Eye (tissue), 1 donor: Measurements from ENCODE around the gene CLBA1.

ENCODE experiments used
- DNase-seq: peaks from one replicate; pipeline ENCODE4 v3.0.0-alpha.2; 2015

The CLBA1 gene

DNA sequence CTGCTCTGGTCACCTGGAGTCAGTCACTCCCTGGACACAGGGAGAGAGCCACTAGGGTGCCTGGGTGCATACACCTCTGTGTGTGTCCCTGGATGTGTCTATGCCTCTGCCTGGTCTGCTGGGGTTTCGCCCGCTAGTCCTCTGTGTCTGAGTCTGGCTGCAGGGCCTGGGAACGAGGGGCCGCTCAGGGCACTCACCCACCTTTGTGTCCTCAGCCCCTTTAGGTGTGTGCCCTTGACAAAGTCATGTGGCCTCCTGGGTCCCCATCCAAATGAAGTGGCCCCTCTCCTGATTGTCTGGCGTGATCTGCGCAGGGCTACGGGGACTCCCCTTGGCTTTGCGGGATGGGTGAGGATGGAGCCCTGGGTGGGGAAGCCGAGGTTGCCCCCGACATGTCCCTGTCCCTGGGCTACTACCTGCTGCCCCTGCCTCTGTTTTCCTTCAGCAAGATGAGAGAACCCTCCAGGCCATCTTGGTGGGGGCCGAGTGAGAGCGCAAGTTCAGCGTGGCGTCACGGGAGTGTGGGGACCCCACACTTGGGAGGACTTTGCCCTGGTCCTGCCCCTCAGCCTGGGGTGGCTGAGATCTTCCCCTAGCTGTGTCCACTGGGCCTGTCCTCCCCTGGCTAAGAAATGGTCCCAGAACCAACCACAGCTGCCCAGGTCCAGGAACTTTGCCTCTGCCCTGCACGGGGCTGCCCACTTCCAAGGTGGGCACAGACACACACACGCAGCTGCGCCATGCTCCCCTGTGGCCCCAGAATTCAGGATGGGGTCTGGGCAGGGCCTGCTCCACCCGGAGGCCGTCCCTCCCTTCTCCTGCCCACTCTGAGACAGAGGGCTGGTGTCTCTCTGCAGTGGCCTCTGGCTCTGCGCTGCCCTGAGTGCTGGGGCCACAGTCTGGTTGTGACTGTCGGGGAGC, 4.7 kb upstream of the CLBA1 start:
- no peak for DNase-seq

DNA sequence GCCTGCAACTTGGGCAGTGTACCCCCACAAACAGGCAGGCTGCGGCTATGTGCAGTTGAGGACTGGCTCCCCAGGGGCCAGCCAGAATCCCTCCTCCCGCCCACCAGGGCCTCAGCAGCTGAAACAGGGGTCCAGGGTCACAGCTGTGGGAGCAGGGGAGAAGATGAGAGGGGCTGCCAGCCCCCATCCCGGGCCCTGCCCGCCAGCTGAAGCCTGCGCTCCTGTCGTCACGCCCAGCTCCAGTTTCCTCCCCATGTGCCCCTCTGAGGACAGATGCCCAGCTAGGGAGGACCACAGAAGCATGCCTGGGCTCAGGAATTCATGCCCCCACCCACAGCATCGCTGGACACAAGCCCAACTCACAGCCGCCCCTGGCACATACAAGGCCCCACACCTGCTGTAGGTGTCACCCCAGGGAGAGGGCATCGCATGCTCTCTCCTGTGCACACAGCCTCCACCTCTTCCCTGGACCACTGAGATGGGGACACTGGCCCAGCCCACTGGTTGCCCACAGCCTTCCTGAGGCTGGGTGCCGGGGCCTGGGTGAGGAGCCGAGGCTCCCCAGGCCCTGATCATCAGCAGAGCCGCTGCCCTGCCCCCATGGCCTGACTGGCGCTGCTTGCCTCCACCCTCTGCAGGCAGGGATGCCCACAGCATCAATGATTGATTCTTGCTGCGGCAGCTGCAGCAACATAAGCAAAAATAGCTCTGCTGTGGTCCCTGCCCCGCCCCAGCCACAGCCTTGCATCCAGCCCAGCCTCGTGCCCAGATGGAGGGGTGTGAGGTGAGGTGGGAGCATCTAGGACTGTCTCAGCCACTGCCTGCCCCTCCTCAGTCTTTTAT, 3.7 kb upstream of the CLBA1 start:
- no peak for DNase-seq

DNA sequence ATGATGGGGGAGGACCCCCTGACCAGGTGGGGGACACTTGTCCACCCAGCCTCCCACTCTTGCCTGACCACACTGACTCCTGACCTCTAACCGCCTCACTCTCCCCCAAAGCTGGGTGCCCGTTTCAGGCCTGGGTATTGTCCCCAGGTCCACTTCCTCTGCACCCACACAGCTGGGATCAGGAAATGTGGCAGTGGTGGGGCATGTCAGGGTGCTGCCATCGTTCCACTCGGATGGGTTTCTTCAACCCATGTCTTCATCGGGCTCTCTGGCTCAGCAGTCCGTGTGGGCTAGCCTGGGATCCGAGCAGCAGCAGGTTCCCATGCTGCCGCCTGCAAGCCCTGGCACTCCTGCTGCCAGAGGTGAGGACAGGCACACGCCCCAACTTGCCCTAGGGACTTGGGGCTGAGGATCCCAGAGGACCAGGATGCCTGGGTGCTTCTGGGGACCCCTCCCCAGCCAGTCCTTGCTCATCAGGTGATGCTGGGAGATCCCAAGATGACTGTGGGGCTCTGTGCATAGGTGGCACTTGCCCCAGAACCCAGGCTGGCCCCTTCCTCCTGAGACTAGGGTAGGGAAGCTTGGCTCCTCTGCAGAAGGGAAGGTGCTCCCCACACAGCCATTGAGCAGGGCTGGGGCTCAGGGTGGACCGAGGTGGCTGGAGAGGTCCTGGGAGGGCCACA, 2.9 kb upstream of the CLBA1 start:
- DNase-seq: no peak

DNA sequence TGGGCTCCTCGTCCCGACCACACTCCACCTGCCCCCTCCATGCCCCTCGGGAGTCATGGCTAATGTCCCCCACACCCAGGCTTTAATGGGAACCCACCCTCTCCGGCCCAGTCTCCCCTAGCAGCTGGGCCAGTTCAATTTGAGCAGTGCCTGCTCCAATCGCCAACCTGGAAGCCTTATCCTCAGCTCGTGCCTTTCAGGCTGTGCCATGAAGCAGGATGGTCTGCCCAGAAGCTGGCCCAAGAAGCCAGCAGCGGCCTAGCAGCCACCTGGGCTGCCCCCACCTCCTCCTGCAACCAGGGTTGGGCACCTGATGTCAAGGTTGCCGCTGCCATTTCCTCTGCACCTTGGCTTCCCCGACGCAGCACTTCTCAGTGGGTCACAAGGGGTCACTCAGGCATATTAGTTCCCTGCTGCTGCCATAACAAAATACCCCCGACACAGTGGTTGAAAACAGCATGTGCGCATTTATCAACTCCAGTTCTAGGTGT, 2.3 kb upstream of the CLBA1 start:
- DNase-seq: no peak

DNA sequence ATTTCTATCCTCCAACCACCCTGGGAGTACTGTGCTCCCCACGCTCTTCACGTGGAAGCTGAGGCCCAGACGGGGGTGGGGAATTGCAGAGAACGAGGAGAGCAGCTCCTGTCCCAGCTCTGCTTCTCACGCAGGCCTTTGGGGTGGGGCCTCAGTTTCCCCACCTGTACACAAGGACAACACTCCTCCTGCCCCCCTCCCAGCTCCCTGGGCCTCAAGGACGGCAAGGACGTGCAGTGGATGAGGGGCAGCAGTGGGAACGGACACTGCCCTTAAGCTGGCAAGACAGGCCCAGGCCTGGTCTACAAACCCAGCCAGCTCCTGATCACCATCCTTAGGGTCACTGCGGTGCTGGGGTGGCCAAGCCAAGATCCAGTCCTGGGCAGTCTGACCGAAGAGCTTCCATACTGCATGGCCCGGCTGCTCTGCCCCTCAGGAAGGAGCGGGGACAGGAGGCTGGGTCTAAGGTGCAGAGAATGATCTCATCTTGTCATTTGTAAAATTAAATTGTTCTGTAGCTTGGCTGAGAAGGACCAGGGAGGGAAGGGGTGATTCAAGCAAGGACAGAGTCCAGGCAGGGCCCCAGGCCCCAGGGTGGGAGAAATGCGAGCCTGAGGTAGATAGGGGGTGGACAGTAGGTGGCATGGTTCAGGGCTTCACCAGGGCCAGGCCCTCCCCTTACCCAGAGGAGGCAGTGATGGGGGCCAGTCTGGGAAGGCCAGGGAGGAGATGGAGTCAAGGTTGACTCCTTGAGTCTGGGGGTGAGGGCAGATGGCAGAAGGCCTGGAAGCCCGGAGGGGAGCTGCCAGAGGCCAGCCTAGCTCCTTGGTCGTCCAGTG, 1.3 kb upstream of the CLBA1 start:
- no peak for DNase-seq

DNA sequence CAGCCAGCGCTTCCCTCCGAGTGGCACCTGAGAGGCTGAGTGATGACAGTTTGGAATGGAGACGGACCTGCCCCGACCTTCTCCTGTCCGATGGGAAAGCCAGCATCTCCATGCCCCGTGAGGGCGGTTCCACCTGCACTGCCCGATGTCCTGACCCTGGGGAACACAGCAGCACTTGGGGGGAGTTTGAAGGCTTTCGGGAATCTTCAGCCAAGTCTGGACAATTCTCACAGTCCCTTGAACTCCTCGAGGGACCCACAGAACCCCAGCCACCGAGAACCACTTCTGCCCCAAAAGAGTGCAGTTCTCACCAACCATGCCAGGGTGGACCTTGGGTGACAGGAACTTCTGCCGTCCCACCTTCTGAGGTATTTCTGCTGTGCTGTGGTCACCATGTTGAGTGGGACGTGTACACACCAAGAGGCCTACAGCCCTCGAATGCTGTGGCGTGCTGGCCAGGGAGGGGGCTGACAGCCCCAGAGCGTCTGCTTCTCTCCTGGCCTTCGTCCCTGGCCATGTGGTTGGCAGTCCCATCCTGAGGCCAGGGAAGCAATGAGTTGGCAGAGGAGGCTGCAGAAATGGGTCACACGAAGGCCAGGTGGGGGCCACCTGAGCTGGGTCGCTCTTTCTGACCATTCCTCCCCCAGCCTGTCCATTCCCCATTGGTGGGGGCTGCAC, 1.0 kb downstream of the CLBA1 start:
- no peak for DNase-seq

DNA sequence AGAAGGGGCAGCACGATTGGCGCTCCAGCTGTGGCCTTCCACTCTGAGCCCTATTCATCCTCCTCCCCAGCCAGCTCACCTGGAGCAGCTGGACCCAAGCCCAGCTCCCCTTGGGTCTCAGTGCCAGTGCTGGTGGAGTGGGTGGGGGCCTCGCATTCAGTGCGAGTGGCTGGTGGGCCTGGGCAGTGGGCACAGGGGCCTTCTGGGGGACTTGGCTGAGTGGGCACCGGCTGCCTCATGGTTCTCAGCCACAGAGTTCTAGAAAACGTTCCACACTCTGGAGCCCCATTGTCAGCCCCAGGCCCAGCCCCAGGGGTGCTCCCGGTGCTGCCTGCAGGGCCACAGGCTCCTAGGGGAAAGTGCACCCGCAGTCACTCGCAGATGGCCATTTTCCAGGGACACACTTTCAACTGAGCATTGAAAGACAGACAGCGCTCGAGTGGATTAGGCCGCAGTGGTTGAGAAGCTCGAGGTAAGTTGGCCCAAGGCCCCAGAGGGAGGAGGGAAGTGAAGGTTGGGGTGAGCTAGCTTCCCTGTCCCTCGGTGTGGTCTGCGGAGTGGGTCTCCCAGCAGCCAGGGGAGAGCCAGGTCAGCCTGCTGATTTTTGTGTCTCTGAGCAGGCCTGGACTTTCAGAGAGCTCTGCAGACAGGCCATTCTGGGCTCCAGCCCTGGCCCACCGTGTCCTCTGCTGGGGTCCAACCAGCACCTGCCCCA, 3.8 kb downstream of the CLBA1 start:
- no peak for DNase-seq

DNA sequence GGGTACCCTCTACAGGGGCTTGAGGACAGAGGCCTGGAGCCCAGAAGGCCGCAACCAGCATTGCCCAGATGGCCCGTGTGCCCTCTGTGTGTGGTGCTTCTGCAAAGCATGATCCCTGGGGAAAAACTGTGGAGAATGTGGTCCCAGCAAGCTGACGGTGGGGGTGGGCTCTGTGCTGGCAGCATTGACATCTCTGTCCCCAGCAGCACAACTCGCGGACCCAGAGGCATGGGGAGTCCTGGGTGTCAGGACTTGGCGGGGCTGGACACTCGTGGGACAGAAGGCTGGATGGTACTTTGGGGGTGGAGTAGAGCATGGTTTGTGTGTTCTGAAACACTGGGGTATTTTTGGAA, 4.3 kb downstream of the CLBA1 start:
- DNase-seq: no peak

DNA sequence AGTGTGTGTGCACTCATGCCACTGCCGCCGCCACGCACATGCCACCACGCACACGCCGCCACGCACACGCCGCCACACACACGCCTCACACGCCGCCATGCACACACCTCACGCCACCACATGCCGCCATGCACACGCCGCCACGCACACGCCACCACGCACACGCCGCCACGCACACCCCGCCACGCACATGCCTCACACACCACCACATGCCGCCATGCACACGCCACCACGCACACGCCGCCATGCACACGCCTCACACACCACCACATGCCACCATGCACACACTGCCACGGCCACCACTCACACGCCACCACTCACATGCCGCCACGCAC, 6.3 kb downstream of the CLBA1 start:
- no peak for DNase-seq

DNA sequence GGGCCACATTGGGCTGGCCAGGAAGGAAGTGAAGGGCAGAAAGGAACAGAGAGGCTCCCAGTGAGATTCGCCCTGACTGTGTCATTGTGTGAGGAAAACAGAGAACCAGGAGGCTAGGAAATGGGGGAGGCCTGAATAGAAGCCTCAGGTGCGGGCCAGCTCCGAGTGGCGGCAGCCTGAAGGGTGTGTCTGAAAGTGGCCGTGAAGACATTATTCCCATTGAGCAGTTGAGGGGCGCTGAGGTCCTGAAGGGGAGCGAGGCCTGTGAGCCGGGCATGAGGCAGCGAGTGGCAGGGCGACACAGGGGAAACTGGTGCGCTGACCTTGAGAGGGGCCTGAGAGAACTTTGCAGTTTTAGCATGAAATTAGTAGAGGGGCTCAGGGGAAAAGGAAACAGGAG, 6.9 kb downstream of the CLBA1 start:
- DNase-seq: no peak

DNA sequence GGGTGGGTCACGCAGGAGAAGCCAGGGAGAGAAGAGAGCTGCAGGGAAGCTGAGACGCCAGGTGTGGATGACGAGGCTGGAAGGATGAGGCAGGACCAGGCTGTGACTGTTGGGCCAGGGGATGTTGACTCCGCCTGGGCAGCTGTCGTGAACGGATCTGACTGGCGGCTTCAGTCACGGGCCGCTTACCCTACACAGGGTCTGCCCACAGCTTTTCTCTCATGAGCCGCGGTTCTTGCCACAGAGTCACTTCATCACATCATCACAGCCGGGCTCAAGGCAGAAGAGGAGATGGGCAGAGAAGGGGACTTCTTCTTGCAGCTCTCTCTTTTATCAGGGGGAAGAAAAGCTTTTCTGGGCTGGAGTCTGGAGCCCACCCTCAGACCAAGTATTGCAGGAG, 7.7 kb downstream of the CLBA1 start:
- DNase-seq: no peak

DNA sequence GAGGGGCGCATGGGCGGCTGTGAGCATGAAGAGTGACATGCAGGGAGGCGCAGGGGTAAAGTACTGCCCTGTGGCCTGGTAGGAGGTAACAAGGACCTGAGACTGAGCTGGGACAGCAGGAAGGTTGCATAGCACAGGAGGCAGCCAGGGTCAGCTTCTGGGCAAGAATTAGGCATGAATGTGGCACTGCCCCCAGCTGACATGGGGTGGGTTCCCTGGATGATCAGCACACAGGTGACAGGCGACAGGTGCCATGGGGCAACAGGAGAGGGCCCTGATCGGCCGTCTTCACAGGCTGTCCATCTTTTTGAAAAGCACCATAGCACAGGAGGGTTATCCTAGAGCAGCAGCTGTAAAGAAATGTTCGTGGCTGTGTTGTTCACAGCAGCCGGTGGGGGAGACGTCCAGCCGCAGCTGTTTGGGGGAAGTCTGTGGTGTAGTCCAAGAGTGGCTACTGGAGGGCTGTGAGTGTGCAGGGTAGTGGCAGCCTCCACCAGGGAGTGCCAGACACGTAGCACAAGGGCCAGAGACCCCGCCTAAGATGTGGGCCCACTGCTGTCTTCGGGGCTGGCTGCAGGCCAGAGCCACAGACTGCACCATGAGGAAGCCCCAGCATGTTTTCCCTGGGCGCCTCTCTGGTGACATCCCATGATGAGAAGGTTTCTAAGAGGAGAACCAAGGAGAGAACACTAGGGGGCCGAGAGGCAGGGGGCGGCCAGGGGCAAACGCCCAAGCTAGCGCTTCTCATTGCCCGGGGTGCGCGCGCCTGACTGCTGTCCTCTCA, 8.4 kb downstream of the CLBA1 start:
- no peak for DNase-seq

DNA sequence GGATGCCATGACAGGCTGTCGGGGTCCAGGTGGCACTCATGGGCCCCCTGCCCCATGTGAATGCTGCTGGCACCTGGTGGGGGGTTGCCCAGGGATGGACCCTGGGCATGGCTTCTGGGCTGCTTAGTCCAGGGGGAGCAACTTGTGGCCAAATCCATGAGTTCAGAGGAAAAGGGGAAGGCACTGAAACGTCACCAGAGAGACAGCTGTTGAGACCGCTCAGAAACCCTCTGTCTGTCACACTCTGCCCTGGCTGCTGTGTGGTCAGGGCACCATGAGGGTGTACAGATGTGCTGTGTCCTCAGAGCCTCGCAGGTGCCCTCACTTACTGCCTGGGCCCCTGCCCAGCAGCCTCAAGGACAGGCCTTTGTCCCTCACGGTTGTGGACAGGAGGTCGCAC, 9.4 kb downstream of the CLBA1 start:
- no peak for DNase-seq

DNA sequence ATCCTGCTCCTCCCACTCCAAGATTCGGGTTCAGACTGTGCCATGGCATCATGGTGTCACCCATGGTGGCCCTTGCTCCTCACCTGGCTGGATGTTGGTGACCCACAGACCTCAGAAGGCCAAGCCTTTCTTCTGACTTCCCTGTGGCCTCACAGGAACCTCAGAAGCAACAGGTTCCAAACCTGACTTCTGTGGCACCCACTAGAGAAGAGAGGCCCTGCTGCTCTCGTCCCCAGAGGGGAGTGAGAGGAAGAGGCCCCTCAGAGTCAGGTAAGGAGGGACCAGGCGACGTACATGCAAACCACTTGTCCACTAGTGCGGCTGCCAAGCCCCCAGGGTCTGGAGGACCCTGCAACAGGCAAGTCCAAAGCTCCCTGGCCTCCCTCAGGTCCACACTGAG, 10.4 kb downstream of the CLBA1 start:
- DNase-seq: no peak

DNA sequence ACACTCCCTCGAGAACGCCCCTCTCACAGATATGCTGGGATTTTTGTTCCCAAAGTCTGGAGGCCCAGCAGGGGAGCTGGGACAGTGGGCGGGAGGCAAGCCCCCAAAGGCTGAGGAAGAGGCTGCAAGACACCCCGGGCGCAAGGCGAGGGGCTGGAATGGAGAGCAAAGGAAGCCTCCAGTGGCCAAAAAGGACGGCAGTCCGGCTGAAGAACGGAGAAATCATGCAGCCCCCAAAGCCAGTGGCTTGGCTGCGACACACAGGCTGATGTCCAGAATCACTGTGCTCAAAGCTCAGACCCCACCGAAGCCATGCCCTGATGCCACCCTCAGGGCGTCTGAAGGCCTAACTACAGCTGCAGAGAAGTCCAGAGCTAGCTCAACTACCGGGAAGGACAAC, 10.9 kb downstream of the CLBA1 start:
- DNase-seq: no peak

DNA sequence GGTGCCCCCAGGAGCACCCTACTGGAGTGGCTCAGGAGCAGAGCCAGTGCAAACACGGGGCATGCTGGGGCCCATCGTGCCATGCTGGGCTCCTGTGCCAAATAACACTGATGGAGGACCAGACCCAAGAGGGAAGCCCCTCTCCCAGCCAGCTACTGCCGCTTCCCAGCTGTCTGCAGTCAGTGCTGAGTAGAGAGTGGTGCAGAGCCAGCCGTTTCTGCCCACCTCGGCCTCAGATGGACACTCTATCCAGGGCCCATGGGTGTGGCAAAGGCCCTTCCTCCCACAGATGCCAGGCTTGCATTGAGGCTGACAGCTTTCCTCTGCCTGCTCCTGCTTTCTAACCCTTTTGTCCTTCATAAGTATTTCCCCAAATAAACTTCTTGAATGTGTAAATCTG, 13.2 kb downstream of the CLBA1 start:
- DNase-seq: no peak

DNA sequence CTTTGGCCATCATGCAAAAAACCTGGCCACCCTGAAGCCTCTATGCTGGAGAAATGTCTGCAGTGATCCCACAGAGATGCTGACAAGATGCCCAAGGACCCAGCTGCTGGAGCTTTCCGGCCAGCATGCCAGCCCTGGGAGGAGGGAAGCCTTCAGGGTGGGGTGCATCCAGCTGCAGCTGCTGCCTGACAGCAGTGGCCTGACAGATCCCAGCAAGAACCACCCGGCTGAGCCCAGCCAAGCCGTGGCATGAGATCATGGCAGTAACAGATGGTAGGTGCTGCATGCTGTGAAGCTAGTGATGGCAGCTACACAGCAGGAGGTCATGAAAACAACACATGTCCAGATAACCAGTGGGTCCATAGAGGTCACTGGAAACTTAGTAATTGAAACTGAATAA, 13.8 kb downstream of the CLBA1 start:
- no peak for DNase-seq

DNA sequence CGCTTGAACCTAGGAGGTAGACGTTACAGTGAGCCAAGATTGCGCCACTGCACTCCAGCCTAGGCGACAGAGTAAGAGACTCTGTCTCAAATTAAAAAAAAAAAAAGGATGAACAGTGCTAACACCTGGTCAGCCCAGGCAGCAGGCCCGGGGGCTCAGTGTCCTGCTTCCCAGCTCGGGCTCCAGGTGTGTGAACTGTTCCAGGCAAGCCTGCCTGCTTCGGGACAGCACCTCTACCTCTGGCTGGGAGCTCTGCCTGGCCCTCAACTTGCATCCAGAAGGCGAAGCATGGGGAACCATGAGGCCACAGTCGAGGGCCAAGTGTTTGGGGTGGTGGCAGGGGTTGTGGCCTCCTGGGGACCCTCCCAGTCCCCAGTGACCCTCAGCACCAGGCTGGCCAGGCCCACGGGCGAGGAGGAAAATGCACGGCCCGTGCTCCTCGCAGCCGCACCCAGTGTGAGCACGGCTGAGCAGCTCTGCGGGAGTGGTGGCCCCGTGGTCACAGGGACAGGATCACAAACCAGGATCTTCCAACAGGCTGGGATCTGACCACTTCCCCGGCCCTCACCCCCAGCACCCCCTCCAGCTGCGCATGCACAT, 19.8 kb downstream of the CLBA1 start:
- no peak for DNase-seq

DNA sequence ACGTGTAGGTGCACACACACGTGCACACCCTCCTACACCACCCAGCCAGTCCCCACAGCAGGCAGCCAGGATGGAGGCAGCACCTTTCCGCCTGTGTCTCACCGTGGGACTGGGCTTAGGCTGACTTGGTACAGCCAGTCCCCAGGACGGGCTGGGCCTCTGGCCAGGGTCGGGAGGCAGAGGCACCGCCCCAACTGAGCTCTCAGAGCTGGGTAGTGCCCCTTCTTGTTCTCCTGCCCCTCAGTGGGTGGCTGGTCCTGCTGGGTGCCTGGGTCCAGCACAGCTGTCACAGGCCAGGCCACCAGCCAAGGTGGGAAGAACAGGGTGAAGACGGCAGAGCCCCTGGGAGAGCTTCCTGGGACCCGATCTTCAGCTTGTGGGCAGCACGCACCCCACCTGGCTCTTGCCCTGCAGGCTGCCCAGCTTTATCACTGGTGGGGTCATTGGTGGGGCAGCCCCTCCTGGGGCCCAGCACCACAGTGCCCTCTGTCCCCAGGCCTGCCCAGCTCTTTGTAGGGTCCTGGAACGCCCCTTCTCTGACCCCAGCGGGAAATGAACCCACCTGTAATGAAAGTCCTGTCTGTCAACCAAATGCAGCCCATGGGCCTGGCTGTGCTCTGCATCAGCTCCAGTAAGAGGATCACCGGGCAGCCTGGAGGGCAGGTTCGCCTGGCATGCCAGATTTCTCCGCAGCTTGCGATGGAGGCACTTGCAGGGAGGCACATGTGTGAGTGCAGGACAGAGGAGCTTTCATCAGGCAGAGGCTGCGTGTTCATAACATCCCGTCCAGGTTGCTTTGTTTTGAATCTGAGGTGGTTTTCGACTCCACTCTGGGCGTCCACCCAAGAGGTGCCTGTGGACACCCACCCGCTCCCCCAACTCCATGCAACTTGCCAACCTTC, 20.6 kb downstream of the CLBA1 start:
- no peak for DNase-seq
